ENCODE results near the gene CDH12.

The CDH12 gene

DNA sequence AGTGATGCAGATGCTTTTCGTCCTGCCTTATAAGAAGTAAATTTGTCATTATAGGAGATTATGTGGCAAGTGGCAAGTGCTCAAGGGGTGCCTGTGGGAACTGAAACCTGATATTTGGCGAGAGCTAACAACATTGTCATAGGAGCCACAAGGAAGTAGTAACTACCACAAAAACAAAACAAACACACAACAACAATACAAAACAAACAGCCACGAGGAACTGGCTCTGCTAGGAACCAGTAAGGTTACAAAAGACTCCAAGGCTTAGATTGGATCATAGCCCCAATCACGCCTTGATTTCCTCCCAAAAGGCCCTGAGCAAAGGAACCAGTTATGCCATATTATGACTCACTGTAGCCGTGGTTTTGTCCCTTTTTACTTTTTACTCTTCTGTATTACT, 1045.2 kb downstream of the CDH12 start:
- no peak for DNase-seq

DNA sequence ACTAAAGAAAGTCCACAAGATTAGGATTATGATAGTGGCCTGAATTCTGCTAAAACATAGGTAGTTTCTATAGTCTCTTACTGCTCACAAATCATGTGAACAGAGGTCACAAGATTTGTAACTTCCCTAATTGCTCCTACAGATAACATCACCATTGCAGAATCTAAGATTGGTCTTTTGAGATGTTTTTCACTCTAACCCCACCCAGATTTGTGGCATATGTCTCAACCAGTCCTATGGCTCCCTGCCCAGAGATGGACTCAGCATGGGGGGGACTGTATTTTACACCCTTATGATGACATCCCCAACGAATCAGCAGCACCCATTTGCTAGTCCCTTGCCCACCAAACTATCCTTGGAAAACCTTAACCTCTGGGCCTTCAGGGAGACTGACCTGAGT, 1046.2 kb downstream of the CDH12 start:
- no peak for DNase-seq

GRCh38 chr5:21806271-21806670, 1046.9 kb downstream of the CDH12 start:
- DNase-seq, result no peak

GRCh38 chr5:21802869-21803490, 1050.2 kb downstream of the CDH12 start:
- no peak for DNase-seq

GRCh38 chr5:21802100-21802499, 1051.0 kb downstream of the CDH12 start:
- DNase-seq, result no peak

GRCh38 chr5:21792748-21793147, 1060.4 kb downstream of the CDH12 start:
- DNase-seq, result no peak

- DNase-seq, result no peak
Measured at GRCh38 chr5:21791304-21791703, 1061.8 kb downstream of the CDH12 start.

GRCh38 chr5:21784487-21784886, 1068.7 kb downstream of the CDH12 start:
- DNase-seq, result no peak

GRCh38 chr5:21783074-21783679, 1070.0 kb downstream of the CDH12 start:
- DNase-seq, result no peak

GRCh38 chr5:21776466-21776865, 1076.7 kb downstream of the CDH12 start:
- DNase-seq, result no peak

- no peak for DNase-seq
Measured at GRCh38 chr5:21774801-21775200, 1078.3 kb downstream of the CDH12 start.

DNA sequence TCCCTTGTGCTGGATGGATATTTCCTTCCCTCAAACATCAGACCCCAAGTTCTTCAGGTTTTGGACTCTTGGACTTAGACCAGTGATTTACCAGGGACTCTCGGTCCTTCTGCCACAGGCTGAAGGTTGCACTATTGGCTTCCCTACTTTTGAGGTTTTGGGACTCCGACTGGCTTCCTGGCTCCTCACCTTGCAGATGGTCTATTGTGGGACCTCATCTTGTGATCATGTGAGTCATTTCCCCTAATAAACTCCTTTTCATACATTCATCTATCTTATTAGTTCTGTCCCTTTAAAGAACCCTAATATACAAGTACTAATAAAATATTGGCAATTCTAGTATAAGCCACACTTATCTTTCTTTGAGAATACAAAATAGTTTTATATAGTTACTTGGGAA, 1078.9 kb downstream of the CDH12 start:
- no peak for DNase-seq

DNA sequence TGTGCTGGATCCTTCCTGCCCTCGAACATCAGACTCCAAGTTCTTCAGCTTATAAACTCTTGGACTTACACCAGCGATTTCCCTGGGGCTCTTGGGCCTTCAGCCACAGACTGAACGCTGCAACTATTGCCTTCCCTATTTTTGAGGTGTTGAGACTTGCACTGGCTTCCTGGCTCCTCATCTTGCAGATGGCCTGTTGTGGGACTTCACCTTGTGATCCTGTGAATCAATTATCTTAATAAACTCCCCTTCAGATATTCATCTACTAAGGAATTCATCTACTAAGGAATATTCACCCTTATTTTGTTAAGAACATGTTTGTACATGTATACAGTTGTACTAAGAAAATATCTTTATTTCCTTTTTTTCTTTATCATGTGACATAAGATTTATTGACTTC, 1079.7 kb downstream of the CDH12 start:
- DNase-seq, result no peak

DNA sequence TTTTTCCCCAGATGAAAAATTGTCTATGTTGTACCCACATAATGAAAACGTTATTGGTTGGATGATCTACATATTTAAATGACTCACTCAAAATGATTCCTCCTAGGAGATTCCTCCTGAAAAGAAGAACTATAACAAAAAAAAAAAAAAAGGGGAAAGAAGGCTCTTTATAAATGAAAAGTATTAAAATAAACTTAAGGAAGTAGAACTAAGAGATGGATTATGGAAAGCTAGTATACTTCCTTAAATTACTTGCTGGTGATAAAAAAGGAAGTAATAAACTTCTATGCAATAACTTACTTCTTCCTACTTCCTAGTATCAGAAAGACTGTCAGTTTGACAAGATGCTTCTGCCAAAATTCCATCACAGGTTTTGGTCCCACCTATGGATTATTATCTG, 1087.7 kb downstream of the CDH12 start:
- DNase-seq, result no peak

DNA sequence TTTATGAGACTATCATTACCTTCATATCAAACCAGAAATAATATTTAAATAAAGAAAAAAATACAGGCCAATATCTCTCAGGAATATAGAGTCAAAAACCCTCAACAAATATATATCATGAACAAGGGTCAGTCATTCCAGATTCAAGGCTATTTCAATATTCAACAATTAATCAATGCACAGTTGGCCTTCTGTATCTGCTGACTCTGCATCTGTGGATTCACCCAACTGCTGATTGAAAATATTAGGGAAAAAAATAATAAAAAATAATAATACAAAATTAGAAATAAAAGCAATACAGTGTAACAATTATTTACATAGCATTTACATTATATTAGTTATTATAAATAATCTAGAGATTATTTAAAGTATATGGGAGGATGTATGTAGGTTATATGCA, 1114.0 kb downstream of the CDH12 start:
- DNase-seq, result no peak

GRCh38 chr5:21723500-21723899, 1129.6 kb downstream of the CDH12 start:
- DNase-seq, result no peak

- no peak for DNase-seq
Measured at GRCh38 chr5:21711866-21712758, 1141.0 kb downstream of the CDH12 start.

- DNase-seq, result no peak
Measured at GRCh38 chr5:21709770-21710169, 1143.4 kb downstream of the CDH12 start.

DNA sequence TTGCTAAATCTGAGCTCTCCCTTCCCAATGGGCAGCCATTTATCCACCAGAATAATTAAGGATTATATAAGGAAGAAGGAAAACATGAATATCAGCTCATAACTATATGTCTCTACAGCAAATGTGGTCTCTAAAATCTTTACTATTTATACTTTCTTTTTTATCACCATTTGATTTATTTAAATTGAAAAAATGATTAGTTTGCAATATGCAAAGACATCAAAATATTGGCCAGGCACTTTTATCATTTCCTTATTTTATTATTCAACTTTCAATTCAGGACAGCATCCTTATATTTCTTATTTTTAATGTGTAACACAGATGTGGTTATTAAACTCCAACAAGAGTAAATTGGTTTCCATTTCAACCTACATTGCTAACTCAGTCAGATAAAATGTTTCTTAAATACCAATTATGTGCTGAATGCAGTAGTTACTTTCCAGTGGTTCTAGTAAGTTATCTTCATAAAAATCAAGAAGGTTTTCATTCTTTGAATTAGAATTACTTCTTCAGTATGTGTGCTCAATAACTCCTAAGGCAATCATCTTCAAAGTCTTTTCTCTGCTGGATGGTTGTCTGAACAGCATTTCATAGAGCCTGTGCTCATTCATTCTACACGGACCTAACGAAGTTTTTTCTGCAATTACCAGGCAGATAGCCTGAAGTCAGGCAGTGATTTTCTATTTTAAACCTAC, 1148.0 kb downstream of the CDH12 start:
- no peak for DNase-seq

DNA sequence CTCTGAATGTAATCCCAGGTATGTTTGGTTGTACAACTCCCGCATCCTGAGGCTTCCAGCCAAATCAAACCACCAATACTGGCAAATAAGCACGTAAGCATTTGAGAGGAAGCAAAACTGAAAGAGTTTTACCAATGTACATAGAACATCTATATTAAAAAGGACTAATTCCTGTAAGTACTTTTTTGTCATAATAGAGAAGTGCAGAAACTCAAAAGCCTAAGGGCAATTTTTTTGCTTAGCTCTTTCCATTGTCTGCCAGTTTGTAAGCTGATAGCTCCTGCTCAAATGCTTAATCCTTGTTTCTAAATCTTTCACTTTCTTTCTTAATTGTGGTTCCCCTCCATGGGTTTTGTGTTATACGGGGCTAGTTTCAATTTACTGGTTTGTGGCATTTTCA, 1151.8 kb downstream of the CDH12 start:
- no peak for DNase-seq
